Putamen (tissue), 1 donor: Measurements from ENCODE around the gene CASKIN2.
"Not testable (repeated sequence)": the region's sequence is repeated elsewhere in the genome, so short reads cannot be mapped to it uniquely, and the experiment has no call there.

Experiments used
- DNase-seq: peaks from one replicate; pipeline ENCODE4 v3.0.0-alpha.2; 2016; ENCODE audit warnings: low spot score

Gene CASKIN2

DNA sequence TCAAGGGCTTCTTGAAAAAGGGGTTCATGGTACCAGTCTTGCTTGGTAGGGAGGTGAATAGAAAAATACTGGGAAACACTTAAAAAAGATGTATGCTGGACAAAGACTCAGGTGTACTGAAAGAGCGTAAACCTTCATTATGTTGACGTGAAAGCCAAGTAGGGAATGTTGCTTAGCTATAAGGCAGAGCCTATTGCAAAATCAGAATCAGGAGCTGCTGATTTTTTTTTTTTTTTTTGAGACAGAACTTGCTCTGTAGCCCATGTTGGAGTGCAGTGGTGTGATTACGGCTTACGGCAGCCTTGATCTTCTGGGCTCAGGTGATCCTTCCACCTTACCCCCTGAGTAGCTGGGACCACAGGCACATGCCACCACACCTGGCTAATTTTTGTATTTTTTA, 55.0 kb downstream of the CASKIN2 start:
- DNase-seq, result no peak

DNA sequence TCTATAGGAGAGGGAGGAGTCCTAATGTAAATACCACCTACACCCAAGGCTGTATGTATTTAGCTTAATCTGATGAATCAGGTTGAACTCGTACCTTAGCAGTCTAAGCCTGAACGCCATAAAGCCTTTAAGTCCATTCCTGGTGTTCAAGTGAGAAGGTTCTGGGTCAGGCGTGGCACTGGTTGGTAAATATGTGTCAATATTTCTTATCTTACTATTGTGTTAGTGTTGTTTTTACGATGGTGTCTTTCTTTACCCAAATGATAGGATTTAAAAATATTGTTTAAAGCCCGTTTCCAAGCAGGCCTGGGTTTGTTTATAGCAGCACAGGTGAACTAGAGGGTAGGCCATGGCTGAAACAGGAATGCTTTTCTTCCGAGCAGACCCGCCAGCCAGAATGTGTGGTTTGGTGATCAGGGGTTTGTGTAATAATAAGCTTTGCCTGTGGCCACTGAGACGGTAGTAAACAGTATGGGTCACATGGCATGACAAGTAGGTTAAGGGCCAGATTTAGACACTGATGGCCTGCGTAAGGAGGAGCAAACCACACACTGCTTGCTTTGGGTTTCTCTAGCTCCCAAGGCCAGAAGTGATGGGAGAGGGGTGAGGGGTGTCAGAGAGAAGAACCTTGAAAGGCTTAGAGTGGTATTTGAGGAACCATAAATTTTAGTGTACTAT, 55.6 kb downstream of the CASKIN2 start:
- DNase-seq, result peak; percentile 28

DNA sequence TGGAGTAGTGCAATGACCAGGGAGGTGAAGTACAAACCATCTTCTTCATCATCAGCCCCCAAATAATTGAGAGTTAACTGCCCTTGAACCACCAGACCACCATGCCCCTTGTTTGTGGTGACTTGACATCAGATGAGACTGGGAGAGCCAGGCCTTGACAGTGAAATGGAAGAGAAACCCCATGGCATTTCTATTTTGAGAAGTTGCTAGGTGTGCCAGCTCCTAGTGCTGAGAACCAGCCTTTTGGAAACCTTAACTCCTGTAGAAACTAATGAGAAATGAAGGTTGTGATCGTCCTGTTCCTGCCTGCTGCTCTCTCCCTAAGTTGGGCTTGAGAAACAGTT, 56.1 kb downstream of the CASKIN2 start:
- DNase-seq, result no peak

DNA sequence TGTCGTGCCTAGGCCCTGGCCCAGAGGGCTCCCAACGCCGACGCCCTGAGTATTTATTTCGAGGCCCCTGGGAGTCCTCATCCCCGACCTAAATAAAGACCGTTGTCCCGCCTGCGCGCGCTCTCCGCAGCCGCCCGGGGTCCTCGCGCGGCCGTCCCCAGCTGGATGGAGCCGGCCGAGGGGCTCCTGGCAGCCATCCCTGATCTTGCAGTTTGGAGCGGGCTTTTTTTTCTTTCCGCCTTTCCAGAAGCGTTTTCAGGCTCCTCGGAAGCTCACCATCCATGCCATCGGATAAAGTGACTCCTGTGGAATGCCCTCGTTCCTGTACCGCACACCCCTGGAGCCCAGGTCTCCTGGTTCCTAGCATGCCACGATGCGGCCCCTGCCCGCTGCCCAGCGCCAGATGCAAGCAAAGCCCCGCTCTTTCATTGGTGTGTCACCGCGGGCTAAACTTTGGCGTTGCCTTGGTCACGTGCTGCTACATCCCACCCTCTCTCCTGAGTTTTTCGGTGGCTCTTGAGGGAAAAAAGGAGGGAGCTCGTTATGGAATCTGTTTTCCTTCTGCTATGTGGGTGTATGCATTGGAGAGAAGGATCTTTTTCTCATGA, 58.2 kb downstream of the CASKIN2 start:
- peak; percentile 59 for DNase-seq

DNA sequence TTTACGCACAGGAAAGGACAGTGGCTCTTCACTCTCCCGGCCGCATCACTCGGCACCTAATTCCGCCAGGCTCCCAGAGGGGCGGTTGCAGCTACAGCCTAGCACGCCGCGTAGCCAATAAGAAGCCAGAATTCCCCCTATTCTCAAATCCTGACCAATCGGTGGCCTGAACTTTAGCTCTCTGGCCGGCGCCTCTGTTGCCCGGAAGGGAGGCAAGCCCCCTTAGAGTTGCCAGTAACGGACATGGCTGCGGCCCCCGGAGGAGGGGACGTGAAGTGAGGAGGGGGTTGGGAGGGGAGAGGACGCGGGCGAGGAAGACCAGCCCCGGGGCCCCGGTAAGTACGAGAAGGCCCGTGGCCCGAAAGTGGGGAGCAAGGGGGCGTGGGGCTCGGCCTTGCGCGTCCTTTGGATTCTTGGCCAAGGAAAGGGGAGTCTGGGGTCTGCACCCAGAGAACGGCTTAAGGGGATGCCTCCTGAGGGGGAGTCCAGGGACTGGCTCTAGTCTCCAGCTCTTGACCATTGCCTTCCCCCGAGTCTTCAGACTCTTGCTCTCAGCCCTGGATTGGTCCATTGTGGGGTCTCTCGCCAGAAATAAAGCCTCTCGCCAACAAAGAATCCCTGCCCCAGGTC, 58.8 kb downstream of the CASKIN2 start, which contains the start of gene TMEM94:
Gene TMEM94, plus strand, starts transcription at position 219 of the 630 bp plus-strand sequence. CDS start 15,271 bp downstream, outside the sequence.
- peak; percentile 99 for DNase-seq

DNA sequence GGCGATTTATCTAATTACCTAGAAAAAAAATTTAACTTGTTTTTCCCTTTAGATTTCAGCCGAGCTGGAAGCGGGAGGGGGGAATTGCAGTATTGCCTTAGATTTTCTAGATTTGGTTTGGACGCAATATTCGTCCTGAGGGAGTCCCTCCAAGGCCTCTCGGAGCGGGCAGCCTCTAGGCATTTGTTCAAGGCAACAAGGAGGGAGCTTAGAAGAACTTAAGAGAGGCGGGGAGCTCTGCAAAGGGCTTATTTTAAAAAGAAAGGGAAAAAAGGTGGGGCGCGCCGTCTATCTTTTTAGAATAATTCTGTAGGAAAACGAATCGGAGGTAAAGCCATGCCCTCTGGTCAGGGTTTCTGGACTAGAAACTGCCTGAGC, 59.3 kb downstream of the CASKIN2 start:
- DNase-seq, result no peak

DNA sequence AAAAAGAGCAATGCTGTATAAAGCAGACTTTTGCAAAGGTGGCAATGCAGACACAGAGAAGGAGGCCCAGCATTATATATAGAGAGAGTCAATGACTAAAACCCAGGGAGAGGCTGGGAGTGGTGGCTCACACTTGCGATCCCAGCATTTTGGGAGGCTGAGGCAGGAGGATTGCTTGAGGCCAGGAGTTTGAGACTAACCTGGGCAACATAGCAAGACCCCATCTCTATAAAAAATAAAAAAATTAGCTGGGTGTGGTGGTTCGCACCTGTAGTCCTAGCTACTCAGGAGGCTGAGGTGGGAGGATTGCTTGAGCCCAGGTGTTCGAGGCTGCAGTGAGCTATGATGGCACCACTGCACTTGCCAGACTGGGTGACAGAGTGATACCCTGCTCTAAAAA, 60.7 kb downstream of the CASKIN2 start:
- not testable (repeated sequence) for DNase-seq

DNA sequence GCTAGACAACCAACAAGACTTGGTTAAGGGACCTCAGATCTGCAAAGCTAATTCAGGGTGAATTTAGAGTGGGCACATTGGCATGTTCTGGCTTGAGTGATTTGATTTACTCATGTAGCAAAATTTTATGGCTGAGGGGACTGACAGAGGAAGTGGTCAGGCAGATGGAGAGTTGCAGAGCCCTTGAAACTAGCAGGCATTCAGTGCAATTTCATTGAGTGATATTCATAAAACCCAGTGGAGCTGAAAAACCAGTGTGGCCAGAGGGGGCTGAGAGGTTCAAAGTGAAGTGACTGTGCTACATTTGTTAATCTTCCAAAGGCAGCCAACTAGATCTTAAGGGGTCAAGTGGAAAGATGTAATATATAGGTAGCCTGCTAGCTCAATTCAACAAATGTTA, 61.1 kb downstream of the CASKIN2 start:
- DNase-seq, result no peak

DNA sequence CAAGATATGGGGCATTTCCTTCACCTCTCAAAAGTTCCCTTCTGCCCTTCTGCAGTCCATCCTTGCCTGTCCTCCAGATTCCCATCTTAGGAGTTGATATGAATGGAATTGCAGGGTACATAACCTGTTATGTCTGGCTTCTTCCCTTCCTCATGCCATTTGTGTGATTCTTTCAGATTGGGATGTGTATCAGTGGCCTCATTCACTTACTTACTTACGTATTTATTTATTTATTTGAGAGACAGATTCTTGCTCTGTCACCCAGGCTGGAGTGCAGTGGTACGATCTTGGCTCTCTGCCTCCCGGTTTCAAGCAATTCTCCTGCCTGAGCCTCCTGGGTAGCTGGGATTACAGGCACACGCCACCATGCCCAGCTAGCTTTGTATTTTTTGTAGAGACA, 65.1 kb downstream of the CASKIN2 start:
- no peak for DNase-seq
